BE2C (cell line): ENCODE measurements around the gene CDKL4.

ENCODE experiments used
- DNase-seq: peaks from one replicate; pipeline ENCODE4 v3.0.0-alpha.2; 2020
- H3K27me3 ChIP-seq: fragments of 250-450 bp; sonication (Bioruptor Pico); 2 replicates; pipeline ENCODE4 v1.5.1; 2020; ENCODE audit warnings: mild to moderate bottlenecking
- H3K36me3 ChIP-seq: fragments of 250-450 bp; sonication (Bioruptor Pico); 2 replicates; pipeline ENCODE4 v1.5.1; 2020; ENCODE audit warnings: mild to moderate bottlenecking
- H3K4me1 ChIP-seq: fragments of 250-450 bp; sonication (Bioruptor Pico); 2 replicates; pipeline ENCODE4 v1.5.1; 2020
- H3K4me3 ChIP-seq: 2 replicates; pipeline ENCODE4 v1.5.1; 2011; ENCODE audit warnings: low read depth, low read length
- H3K9me3 ChIP-seq: fragments of 250-450 bp; sonication (Bioruptor Pico); 2 replicates; pipeline ENCODE4 v1.5.1; 2020
- CTCF ChIP-seq: IDR thresholded peaks from 2 replicates; pipeline ENCODE4 v1.5.1; 2012; ENCODE audit warnings: mild to moderate bottlenecking, low read depth, low read length

Gene CDKL4

GRCh38 chr2:39150102-39150562 is 93.6 kb downstream of the CDKL4 start:
- H3K4me1 ChIP-seq = no peaks in the 10 kb centered on the region
- no peak overlapping the region for H3K4me3 ChIP-seq
- no peaks in the 10 kb centered on the region for H3K9me3 ChIP-seq
- no peak for DNase-seq
- H3K27me3 ChIP-seq = no peaks in the 10 kb centered on the region
- H3K36me3 ChIP-seq = no peaks in the 10 kb centered on the region
- TF ChIP-seq CTCF = no peak

- no peak for TF ChIP-seq CTCF
- Histone ChIP-seq H3K4me3 (no peak overlapping the region), H3K4me1 (peaks cover 1% of the 10 kb centered on the region), H3K9me3 (no peaks in the 10 kb centered on the region), H3K36me3 (no peaks in the 10 kb centered on the region), H3K27me3 (no peaks in the 10 kb centered on the region)
- no peak for DNase-seq
These were observed 97.1 kb downstream of the CDKL4 start for GRCh38 chr2:39146630-39147029.

GRCh38 chr2:39145906-39146421 is 97.8 kb downstream of the CDKL4 start:
- Histone ChIP-seq H3K4me1 (peaks cover 3% of the 10 kb centered on the region), H3K27me3 (no peaks in the 10 kb centered on the region), H3K9me3 (no peaks in the 10 kb centered on the region), H3K4me3 (no peak overlapping the region), H3K36me3 (no peaks in the 10 kb centered on the region)
- no peak for TF ChIP-seq CTCF
- DNase-seq = no peak

GRCh38 chr2:39144416-39144815 is 99.4 kb downstream of the CDKL4 start:
- H3K9me3 ChIP-seq = no peaks in the 10 kb centered on the region
- peaks cover 9% of the 10 kb centered on the region for H3K4me1 ChIP-seq
- TF ChIP-seq CTCF = no peak
- no peaks in the 10 kb centered on the region for H3K36me3 ChIP-seq
- H3K4me3 ChIP-seq = no peak overlapping the region
- no peak for DNase-seq
- H3K27me3 ChIP-seq = no peaks in the 10 kb centered on the region

DNA sequence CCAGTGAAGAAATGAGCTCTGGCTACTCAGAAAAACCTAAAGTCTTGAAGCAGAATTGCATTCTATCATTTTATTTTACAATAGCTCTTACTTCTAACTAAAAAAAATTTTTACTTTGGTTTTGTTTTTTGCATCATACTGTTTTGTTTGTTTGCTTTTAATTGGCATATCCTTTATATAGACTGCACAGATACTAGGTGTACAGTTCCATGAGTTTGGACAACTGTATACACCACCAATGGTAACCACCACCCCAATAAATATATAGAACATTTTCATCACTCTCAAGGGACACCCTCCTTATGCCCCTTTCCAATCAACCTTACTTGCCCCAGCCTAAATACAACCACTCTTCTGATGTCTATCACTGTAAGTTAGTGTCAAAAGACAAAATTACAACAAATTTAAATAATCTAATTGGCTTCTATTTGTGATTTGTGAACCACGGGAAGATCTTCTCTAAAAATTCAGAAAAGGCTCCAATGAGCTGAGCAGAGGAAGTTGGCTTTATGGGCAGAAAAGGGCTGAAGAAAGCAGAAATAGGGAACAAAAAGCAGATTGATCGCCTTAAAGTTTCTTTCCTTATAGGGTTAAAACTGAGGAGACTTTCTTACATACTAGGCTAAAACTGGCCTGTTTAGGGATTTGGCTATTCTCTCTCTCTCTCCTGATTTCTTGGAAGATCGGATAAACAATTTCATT is 100.7 kb downstream of the CDKL4 start:
- peaks cover 9% of the 10 kb centered on the region for H3K4me1 ChIP-seq
- no peaks in the 10 kb centered on the region for H3K27me3 ChIP-seq
- TF ChIP-seq CTCF = no peak
- no peaks in the 10 kb centered on the region for H3K36me3 ChIP-seq
- no peak for DNase-seq
- no peak overlapping the region for H3K4me3 ChIP-seq
- no peaks in the 10 kb centered on the region for H3K9me3 ChIP-seq
